ENCODE data around the gene FCHSD1.

DNA sequence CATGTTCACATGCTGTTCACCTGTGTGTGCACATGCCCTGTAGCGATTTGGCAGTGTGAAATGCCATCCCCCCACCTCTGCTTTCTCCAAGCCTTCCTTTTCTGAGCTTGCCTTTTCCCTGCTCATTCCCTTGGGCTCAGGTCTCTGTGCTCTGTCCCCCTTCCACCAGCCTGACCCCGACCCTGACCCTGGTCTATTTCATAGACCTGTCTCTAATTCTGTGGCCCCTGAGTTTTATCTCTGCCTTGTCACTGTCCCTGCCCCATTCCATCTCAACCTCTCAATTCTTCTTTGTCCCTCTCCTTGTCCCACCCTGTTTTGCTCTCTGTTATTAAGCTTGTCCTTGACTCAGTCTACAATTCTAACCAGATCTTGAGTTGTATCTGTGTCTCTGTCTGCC, 30.1 kb upstream of the FCHSD1 start:
- TF ChIP-seq, protein P1, sequence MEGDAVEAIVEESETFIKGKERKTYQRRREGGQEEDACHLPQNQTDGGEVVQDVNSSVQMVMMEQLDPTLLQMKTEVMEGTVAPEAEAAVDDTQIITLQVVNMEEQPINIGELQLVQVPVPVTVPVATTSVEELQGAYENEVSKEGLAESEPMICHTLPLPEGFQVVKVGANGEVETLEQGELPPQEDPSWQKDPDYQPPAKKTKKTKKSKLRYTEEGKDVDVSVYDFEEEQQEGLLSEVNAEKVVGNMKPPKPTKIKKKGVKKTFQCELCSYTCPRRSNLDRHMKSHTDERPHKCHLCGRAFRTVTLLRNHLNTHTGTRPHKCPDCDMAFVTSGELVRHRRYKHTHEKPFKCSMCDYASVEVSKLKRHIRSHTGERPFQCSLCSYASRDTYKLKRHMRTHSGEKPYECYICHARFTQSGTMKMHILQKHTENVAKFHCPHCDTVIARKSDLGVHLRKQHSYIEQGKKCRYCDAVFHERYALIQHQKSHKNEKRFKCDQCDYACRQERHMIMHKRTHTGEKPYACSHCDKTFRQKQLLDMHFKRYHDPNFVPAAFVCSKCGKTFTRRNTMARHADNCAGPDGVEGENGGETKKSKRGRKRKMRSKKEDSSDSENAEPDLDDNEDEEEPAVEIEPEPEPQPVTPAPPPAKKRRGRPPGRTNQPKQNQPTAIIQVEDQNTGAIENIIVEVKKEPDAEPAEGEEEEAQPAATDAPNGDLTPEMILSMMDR (IDR thresholded peaks at IDR 0.05): no peak
- TF ChIP-seq POLR2A (IDR thresholded peaks at IDR 0.05): no peak
- no peak for TF ChIP-seq POLR2AphosphoS5 (IDR thresholded peaks at IDR 0.05; ENCODE audit: insufficient read depth in 1 of 2, low read depth in 1 of 2)
